RWPE1 (cell line): Measurements from ENCODE around the gene JMJD8.
"Not testable (repeated sequence)": the region's sequence is repeated elsewhere in the genome, so short reads cannot be mapped to it uniquely, and the experiment has no call there.

ENCODE experiments used
- CTCF ChIA-PET: fragments of 350-600 bp; sonication (Branson Sonifier 250); formaldehyde crosslinking; extraction: SDS; loops from one replicate; lab custom pipeline; 2021; lab: Yijun Ruan, JAX
- POLR2A ChIA-PET: fragments of 400-600 bp; formaldehyde crosslinking; extraction: SDS; loops from one replicate; lab custom pipeline; 2020; ENCODE audit warnings: antibody characterized with exemption; ENCODE audit not compliant: low non-redundant PET; lab: Yijun Ruan, JAX
- DNase-seq: peaks from one replicate; pipeline ENCODE4 v3.0.0; 2012; ENCODE audit warnings: low spot score
- H3K27ac ChIP-seq: fragments of 450-650 bp; 2 replicates; pipeline ENCODE4 v1.5.1; 2017
- CTCF ChIP-seq: fragments of 450-650 bp; conservative IDR thresholded peaks from 2 replicates; pipeline ENCODE4 v1.5.1; 2017; ENCODE audit warnings: low read depth, mild to moderate bottlenecking

Gene JMJD8

GRCh38 chr16:694187-694862 is 10.2 kb upstream of the JMJD8 start:
- TF ChIP-seq CTCF = no peak
- POLR2A ChIA-PET = no interaction called here
- DNase-seq = no peak
- CTCF ChIA-PET = no interaction called here
- peak overlapping the region; percentile 99 for H3K27ac ChIP-seq

GRCh38 chr16:693766-694165 is 9.6 kb upstream of the JMJD8 start:
- CTCF ChIA-PET = interaction anchor here (0.6 kb wide), 1 partner anchor 27 kb away, joined by 3 read pairs; the partner anchor contains the start of gene ANTKMT

GRCh38 chr16:693364-693763 is 9.2 kb upstream of the JMJD8 start:
- CTCF ChIA-PET = interaction anchor here (0.6 kb wide), 1 partner anchor 28 kb away, joined by 3 read pairs; the partner anchor contains the start of gene ANTKMT
- POLR2A ChIA-PET = no interaction called here
- peak overlapping the region; percentile 99 for H3K27ac ChIP-seq
- TF ChIP-seq CTCF = no peak
- DNase-seq = no peak

More at GRCh38 chr16:693766-694165, 9.6 kb upstream of the JMJD8 start:
- no peak for DNase-seq
- H3K27ac ChIP-seq = peak overlapping the region; percentile 99
- no peak for TF ChIP-seq CTCF
- POLR2A ChIA-PET = no interaction called here

GRCh38 chr16:692356-693108 is 8.4 kb upstream of the JMJD8 start:
- DNase-seq = no peak
- CTCF ChIA-PET = interaction anchor here (0.6 kb wide), 1 partner anchor 9 kb away, joined by 3 read pairs; no protein-coding TSS in a partner anchor
- TF ChIP-seq CTCF = no peak
- H3K27ac ChIP-seq = peak overlapping the region; percentile 99
- POLR2A ChIA-PET = interaction anchor here (0.6 kb wide), 1 partner anchor 600 kb away, joined by 3 read pairs; no protein-coding TSS in a partner anchor

GRCh38 chr16:691242-691641 is 7.1 kb upstream of the JMJD8 start:
- DNase-seq, POLR2A ChIA-PET: not testable (repeated sequence)
- CTCF ChIA-PET = interaction anchor here (0.7 kb wide), 1 partner anchor 20 kb away, joined by 3 read pairs; no protein-coding TSS in a partner anchor
- H3K27ac ChIP-seq = peak overlapping the region; percentile 84; the same call in 1 of the 2 replicates

DNA sequence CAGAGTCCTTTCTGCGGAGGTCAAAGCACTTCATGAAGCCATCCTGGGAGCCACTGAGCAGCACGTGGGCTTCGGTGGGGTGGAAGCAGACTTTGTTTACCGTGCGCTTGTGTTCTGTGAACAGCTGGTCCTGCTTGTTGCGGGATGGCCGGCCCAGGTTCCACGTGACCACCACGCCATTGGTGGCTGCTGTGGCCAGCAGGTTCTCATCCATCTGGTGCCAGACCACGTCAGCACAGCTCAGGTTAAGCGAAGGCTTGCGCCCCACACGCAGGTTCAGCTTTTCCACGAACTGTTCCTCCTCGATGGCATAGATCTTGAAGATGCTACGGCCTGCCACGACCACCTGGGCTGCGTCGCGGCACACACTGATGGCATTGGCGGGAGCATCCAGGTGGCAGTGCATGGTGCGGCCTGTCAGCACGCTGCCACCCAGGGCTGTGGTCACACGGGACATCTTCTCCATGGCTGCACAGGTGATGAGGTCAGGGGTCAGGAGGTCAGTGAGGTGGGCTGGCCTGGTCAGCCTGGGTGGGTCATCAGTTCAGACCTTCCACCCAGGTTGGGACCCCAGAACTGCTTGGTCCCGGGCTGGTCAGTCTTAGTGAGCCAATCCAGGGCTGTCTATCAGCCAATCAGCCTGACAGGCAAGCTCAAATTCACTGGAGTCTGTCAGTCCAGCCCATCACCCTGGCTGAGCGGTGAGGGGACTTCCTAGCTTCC is 5.2 kb upstream of the JMJD8 start:
- no peak for DNase-seq
- no peak for TF ChIP-seq CTCF
- CTCF ChIA-PET = interaction anchor here (0.7 kb wide), 1 partner anchor 11 kb away, joined by 3 read pairs; no protein-coding TSS in a partner anchor
- POLR2A ChIA-PET = interaction anchor here (0.5 to 1.2 kb wide), 2 partner anchors 22 to 99 kb away, joined by 3 read pairs; partner anchors contain the start of genes CHTF18 and RPUSD1
- peak overlapping the region; percentile 84 for H3K27ac ChIP-seq
